ENCODE data around the gene ATP11A.

DNA sequence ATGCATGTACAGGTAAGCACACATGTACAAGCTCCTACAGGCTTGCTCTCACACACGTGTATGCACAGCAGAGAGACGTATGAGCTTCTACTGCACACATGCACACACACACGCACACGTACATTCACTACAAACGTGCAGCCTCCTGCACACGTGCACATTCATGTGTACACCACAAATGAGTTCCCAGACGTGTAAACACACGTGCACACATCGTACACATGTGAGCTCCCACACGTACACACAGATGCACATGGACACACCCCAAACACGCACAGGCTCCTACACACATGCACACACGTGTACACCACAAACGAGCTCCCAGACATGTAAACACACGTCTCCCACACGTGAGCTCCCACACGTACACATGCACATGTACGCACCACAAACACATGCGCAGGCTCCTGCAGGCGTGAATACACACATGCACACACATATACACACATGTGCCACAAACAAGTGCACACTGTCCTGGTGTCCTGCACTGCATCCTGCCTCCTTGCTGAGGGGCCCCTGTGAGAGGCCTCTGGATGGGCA is 195.5 kb downstream of the ATP11A start:
- TF ChIP-seq ZNF274 (IDR thresholded peaks at IDR 0.05; ENCODE audit: low read depth, low read length) (no peak), YY1 (IDR thresholded peaks at IDR 0.05; ENCODE audit: insufficient read depth, insufficient read length) (no peak)

All from NT2/D1 (cell line).